ENCODE results near the gene SLC38A4. TPM values are rescaled to one million over a fixed set of nuclear protein-coding genes. Genes with fewer than 3 reads are reported as not detected.

Gene SLC38A4
- total and polyA plus RNA-seq, 11 donors = 0.04 to 0.59 (median 0.27) TPM; not detected in 2

DNA sequence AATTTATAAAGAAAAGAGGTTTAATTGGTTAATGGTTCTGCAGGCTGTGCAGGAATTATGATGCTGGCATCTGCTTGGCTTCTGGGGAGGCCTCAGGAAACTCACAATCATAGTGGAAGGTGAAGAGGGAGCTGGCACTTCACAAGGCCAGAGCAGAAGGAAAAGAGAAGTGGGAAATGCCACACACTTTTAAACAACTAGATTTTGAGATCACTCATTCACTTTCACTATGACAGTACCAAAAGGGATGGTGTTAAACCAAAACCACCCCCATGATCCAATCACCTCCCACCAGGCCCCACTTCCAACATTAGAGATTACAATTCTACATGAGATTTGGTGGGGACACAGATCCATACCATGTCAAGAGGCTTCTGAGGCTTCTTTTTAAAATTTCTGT is 62.6 kb downstream of the SLC38A4 start:
- intact Hi-C loops (cut with DNase I) = no loop called here
- H3K27me3 ChIP-seq = no peaks in the 10 kb centered on the region
- H3K4me3 ChIP-seq = no peak overlapping the region
- H3K27ac ChIP-seq = no peak overlapping the region
- no peaks in the 10 kb centered on the region for H3K36me3 ChIP-seq
- H3K4me1 ChIP-seq = no peaks in the 10 kb centered on the region
- ATAC-seq = no peak
- no peak for DNase-seq
- TF ChIP-seq, protein P1, sequence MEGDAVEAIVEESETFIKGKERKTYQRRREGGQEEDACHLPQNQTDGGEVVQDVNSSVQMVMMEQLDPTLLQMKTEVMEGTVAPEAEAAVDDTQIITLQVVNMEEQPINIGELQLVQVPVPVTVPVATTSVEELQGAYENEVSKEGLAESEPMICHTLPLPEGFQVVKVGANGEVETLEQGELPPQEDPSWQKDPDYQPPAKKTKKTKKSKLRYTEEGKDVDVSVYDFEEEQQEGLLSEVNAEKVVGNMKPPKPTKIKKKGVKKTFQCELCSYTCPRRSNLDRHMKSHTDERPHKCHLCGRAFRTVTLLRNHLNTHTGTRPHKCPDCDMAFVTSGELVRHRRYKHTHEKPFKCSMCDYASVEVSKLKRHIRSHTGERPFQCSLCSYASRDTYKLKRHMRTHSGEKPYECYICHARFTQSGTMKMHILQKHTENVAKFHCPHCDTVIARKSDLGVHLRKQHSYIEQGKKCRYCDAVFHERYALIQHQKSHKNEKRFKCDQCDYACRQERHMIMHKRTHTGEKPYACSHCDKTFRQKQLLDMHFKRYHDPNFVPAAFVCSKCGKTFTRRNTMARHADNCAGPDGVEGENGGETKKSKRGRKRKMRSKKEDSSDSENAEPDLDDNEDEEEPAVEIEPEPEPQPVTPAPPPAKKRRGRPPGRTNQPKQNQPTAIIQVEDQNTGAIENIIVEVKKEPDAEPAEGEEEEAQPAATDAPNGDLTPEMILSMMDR (IDR thresholded peaks at IDR 0.05) = no peak
- no peak for TF ChIP-seq POLR2A (IDR thresholded peaks at IDR 0.05)
- peaks cover 0 to 15% (median 0%) of the 10 kb centered on the region in 12 donors for H3K9me3 ChIP-seq

DNA sequence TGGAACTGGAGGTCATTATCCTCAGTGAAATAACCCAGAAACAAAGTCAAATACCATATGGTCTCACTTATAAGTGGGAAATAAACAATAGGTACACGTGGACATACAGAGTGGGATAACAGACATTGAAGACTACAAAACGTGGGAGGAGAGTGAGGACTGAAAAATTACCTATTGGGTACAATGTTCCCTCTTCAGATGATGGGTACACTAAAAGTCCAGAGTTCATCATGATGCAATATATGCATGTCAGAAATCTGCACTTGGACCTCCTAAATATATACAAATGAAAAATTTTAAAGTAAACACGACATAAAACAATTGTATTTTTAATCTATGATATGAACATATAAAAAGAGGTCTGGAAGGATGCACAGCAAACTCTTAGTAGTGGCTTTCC is 71.2 kb downstream of the SLC38A4 start:
- no peaks in the 10 kb centered on the region for H3K27me3 ChIP-seq
- TF ChIP-seq, protein P1 (IDR thresholded peaks at IDR 0.05) = no peak
- TF ChIP-seq POLR2A (IDR thresholded peaks at IDR 0.05) = no peak
- no peak for ATAC-seq
- no peaks in the 10 kb centered on the region for H3K36me3 ChIP-seq
- no peak overlapping the region for H3K4me3 ChIP-seq
- no peak overlapping the region for H3K27ac ChIP-seq
- peaks cover 0 to 22% (median 3%) of the 10 kb centered on the region in 12 donors for H3K9me3 ChIP-seq
- H3K4me1 ChIP-seq = no peaks in the 10 kb centered on the region
- intact Hi-C loops (cut with DNase I) = no loop called here
- WGBS, 4 donors = 41 to 53% (median 48%) methylated on average over 3 of the region's 3 CpGs
- no peak for DNase-seq

DNA sequence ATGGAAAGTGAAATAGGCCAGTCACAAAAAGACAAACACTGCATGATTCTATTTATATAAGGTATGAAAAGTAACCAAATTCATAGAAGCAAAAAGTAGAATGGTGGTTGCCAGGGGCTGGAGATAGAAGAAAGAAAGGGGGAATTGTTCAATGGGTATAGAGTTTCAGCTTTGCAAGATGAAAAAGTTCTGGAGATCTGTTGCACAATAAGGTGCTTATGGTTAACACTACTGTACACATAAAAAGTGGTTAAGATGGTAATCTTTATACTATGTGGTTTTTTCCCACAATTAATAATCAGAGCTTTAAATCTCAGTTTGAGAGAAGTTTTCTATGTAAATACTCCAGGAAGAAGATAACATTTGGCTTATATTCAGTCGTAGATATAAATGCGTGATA is 73.4 kb downstream of the SLC38A4 start:
- ATAC-seq = no peak
- H3K9me3 ChIP-seq = peaks cover 0 to 21% (median under 1%) of the 10 kb centered on the region in 12 donors
- intact Hi-C loops (cut with DNase I) = no loop called here
- H3K27ac ChIP-seq = no peak overlapping the region
- WGBS, 4 donors = 89 to 90% (median 90%) methylated on average over 2 of the region's 2 CpGs
- no peak overlapping the region for H3K4me3 ChIP-seq
- no peaks in the 10 kb centered on the region for H3K27me3 ChIP-seq
- no peaks in the 10 kb centered on the region for H3K36me3 ChIP-seq
- no peaks in the 10 kb centered on the region for H3K4me1 ChIP-seq
- DNase-seq = no peak
- TF ChIP-seq, protein P1 (IDR thresholded peaks at IDR 0.05) = no peak
- TF ChIP-seq POLR2A (IDR thresholded peaks at IDR 0.05) = no peak

DNA sequence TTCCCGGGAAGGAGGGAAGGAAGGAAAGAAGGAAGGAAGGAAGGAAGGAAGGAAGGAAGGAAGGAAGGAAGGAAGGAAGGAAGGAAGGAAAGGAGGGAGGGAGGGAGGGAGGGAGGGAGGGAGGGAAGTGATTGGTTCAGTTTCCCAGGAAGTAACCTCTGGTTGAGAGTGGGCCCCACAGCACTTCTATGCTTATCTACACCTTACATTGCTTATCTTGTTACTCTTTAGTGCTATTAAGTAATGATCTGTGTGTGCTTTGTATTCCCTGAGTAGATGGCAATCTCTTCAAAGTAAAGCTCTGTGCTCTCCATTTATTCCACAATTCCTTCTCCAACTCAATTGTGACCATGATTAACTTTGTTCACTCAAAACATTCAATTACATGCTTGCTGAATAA is 74.6 kb downstream of the SLC38A4 start:
- Histone ChIP-seq H3K27ac (no peak overlapping the region), H3K9me3 (peaks cover 0 to 29% (median 0%) of the 10 kb centered on the region in 12 donors), H3K27me3 (no peaks in the 10 kb centered on the region), H3K36me3 (no peaks in the 10 kb centered on the region), H3K4me3 (no peak overlapping the region), H3K4me1 (no peaks in the 10 kb centered on the region)
- ATAC-seq (no peak), DNase-seq (no peak)
- intact Hi-C loops (cut with DNase I) = no loop called here
- 29 to 64% (median 48%) methylated on average over 1 of the region's 1 CpG for WGBS, 4 donors
- TF ChIP-seq, protein P1 (IDR thresholded peaks at IDR 0.05) = no peak
- no peak for TF ChIP-seq POLR2A (IDR thresholded peaks at IDR 0.05)
